Measurements from ENCODE around the gene RNF11.

GRCh38 chr1:51288578-51288977, 52.5 kb downstream of the RNF11 start:
- no peak for TF ChIP-seq POLR2A (IDR thresholded peaks at IDR 0.05)
- TF ChIP-seq, protein P1, sequence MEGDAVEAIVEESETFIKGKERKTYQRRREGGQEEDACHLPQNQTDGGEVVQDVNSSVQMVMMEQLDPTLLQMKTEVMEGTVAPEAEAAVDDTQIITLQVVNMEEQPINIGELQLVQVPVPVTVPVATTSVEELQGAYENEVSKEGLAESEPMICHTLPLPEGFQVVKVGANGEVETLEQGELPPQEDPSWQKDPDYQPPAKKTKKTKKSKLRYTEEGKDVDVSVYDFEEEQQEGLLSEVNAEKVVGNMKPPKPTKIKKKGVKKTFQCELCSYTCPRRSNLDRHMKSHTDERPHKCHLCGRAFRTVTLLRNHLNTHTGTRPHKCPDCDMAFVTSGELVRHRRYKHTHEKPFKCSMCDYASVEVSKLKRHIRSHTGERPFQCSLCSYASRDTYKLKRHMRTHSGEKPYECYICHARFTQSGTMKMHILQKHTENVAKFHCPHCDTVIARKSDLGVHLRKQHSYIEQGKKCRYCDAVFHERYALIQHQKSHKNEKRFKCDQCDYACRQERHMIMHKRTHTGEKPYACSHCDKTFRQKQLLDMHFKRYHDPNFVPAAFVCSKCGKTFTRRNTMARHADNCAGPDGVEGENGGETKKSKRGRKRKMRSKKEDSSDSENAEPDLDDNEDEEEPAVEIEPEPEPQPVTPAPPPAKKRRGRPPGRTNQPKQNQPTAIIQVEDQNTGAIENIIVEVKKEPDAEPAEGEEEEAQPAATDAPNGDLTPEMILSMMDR (IDR thresholded peaks at IDR 0.05), result no peak

All from heart left ventricle (tissue), 13 donors.